GM21423 (cell line): Measurements from ENCODE around the gene CAMKV.
"Not testable (repeated sequence)": the region's sequence is repeated elsewhere in the genome, so short reads cannot be mapped to it uniquely, and the experiment has no call there.

Experiments
- ATAC-seq: cut with Tn5 transposase; IDR thresholded peaks from one replicate; pipeline ENCODE4 v1.9.1; 2021; ENCODE audit warnings: mild to moderate bottlenecking, moderate library complexity; ENCODE audit not compliant: unreplicated experiment

The CAMKV gene

DNA sequence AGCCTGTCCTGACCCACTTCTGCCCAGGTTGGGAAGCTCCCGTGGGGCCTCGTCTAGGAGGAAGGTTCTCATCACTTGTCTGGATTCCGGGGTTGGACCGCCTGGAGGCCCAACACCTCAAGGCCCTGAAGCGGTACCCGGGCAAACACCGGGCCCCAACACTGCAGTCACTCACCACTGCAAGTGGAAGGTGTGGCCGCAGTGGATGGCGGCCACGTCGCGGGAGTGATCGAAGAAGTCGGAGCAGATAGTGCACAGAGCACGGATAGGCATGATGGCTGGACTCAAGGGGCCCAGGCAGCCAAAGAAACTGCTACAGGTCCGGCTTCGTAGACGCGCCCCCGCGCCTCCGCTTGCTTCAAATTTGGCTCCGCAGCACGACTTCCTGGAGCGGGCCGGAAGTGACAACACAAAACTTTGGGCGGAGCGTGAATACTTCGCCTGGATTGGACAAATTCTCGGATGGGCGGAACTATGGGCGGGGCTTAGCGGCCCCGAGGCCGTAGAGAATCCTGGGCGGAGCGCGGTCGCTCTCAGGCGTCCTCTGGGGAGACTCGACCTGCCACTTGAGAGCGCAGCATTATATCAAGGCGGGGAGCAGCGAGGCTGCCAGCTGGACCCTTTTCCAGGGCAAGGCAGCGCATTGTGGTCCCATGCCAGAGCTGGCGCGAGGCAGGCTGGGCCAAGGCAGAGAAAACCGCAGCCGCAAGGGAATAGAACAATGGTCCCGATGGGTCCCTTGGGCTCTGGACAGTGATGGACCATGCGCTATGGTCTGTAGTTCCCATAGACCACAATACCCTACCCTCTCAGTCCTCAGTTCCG, 13.3 kb downstream of the CAMKV start, which contains the start of gene TRAIP:
Gene TRAIP, minus strand, starts transcription at position 384 of the 825 bp plus-strand sequence. Its CDS starts 111 bp downstream, at position 273.
- peak; percentile 93 for ATAC-seq

DNA sequence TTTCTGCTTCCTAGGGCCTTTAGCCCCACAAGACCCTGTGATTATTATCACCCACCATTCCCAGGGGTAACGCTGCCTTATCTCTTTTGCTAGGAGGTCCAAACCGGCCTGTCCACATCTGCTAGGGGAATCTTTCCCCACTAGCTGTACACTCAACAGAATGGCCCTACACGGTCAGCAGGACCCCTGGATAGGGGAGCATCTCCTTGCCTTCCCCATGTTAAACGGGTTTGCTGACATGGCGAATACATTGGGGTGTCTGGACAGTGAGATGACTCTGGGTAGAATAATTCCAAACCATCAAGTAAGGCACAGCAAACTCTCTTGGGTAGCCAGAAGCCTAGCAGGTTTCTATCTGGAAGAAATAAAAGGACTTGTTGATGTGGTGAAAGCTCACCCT, 14.0 kb downstream of the CAMKV start:
- ATAC-seq: no peak

GRCh38 chr3:49845694-49846093, 24.0 kb downstream of the CAMKV start:
- no peak for ATAC-seq

GRCh38 chr3:49844464-49845183, 25.1 kb downstream of the CAMKV start:
- no peak for ATAC-seq

GRCh38 chr3:49842843-49843517, 26.7 kb downstream of the CAMKV start:
- no peak for ATAC-seq

DNA sequence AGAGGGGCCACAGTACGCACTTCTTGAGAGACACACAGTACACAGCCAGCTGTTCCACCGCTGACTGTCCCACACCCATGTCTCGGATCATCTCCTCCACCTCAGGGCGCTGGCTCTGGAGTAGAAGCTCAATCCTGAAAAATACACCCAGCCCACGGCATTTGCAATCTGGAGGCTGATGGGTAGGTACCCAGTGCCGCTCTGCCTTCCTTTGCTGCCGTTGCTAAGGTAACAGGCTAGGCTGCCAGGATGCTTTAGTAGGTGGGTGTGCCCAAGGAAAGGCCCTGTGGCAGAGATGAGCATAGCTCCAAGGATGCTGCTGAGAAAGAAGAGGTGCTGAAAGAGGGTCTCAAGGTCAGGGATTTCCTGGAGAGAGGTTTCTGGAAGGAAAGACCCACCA, 27.9 kb downstream of the CAMKV start:
- no peak for ATAC-seq

- ATAC-seq: no peak
Measured at GRCh38 chr3:49841126-49841696, 28.5 kb downstream of the CAMKV start.

- no peak for ATAC-seq
Measured at GRCh38 chr3:49840388-49840787, 29.3 kb downstream of the CAMKV start.

- no peak for ATAC-seq
Measured at GRCh38 chr3:49839193-49839809, 30.4 kb downstream of the CAMKV start.

DNA sequence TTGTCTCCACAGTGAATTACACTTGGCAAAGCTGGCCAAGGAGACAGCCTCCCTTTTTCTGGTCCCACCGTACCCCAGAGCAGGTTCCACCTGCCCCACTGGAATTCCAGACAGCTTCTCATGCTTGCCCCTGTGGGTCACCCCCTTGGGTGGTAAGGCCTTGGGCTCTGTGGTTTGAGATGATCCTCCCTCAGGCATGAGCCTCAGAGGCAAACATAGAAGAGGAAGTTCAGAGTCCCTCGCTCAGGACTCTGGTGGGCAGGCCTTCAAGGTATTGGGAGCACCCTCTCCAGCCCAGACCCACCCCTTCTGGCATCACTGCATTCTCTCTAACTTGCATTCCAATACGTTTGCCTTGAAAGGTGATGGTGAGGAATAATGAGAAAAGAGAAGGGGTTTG, 38.4 kb downstream of the CAMKV start:
- ATAC-seq: no peak

DNA sequence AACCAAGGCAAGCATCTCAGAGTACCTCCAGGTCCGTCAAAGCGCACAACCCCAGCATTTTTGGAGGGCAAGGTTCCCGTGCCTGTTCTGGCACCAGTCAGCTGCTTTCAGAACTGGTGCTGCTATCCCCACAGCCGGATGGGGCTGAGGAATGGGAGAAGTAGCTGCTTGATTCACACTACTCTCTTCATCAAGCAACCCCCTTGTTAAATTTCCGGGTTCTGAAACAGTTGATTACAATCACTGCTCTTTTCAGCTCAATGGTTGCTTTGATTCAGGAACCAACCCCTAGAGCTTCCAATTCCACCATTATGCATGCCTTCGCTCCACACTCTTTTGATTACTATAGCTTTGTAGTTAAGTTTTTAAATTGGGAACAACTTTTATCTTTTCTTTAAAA, 43.7 kb downstream of the CAMKV start:
- no peak for ATAC-seq

DNA sequence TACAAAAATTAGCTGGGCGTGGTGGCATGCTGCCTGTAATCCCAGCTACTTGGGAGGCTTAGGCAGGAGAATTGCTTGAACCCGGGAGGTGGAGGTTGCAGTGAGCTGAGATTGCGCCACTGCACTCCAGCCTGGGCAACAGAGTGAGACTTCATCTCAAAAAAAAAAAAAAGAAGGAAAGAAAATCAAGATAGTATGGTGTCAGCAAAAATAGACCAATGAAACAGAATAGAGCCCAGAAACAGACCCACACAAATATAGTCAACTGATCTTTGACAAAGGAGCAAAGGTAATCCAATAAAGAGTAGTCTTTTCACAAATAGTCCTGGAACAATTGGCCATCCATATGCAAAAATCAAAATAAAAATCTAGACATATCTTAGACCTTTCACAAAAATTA, 46.6 kb downstream of the CAMKV start:
- ATAC-seq: not testable (repeated sequence)

DNA sequence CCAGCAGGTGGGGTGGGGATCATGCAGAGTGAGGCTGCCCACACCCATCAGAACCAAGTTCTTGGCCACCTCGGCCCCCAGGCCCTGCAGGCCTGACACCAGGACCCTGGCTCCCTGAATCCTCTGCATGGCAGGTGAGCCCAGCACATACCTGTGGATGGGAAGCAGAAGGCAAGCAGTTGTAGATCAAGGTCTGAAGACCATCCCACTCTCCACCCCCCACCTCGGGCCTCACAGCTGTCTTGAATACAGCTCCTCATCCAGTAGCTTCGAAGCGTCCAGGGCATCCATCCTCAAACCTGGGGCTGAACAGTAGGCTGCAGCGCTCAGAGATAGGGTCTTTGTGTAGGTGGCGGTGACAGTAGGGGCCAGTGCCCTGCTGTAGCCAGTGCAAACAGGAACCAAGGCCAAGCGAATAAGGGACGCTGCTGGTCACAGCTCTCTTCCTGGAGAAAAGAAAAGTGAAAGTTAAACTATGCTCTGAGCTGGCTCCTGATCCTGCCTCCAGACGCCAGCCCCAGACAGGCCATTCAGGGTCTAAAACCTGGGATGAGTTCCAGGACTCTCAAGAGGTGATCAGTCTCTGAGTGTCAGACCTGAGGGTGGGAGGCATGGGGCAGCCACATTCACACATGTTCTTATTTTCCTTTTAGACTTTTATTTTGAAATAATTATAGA, 56.1 kb downstream of the CAMKV start, which contains the start of gene UBA7:
Gene UBA7, minus strand, starts transcription at position 457 of the 678 bp plus-strand sequence. Its CDS starts 166 bp downstream, at position 291.
- ATAC-seq: peak; percentile 87

GRCh38 chr3:49812916-49813496, 56.7 kb downstream of the CAMKV start:
- no peak for ATAC-seq
